ENCODE measurements around the gene TRPC4AP.

Gene TRPC4AP

GRCh38 chr20:35014537-35014936 is 78.1 kb downstream of the TRPC4AP start:
- TF ChIP-seq CTCF (IDR thresholded peaks at IDR 0.05; ENCODE audit: low read depth, low read length): no peak
- no peak overlapping the region for H3K4me3 ChIP-seq (ENCODE audit: low read depth, low read length)

- no peak overlapping the region for H3K4me3 ChIP-seq (ENCODE audit: low read depth, low read length)
- no peak for TF ChIP-seq CTCF (IDR thresholded peaks at IDR 0.05; ENCODE audit: low read depth, low read length)
Observed at GRCh38 chr20:35013421-35014411, 78.9 kb downstream of the TRPC4AP start.

GRCh38 chr20:35012227-35013069 is 80.2 kb downstream of the TRPC4AP start:
- no peak overlapping the region for H3K4me3 ChIP-seq (ENCODE audit: low read depth, low read length)
- TF ChIP-seq CTCF (IDR thresholded peaks at IDR 0.05; ENCODE audit: low read depth, low read length): no peak

- TF ChIP-seq CTCF (IDR thresholded peaks at IDR 0.05; ENCODE audit: low read depth, low read length): no peak
- H3K4me3 ChIP-seq (ENCODE audit: low read depth, low read length): no peak overlapping the region
Observed at GRCh38 chr20:35011589-35012226, 80.9 kb downstream of the TRPC4AP start.

GRCh38 chr20:35010405-35011192 is 82.0 kb downstream of the TRPC4AP start:
- no peak overlapping the region for H3K4me3 ChIP-seq (ENCODE audit: low read depth, low read length)
- TF ChIP-seq CTCF (IDR thresholded peaks at IDR 0.05; ENCODE audit: low read depth, low read length): no peak

- no peak for TF ChIP-seq CTCF (IDR thresholded peaks at IDR 0.05; ENCODE audit: low read depth, low read length)
- H3K4me3 ChIP-seq (ENCODE audit: low read depth, low read length): no peak overlapping the region
Observed at GRCh38 chr20:35009665-35010328, 82.8 kb downstream of the TRPC4AP start.
